ENCODE data around the gene ZNF296.

ZNF296 gene

GRCh38 chr19:45102481-45102880, 26.2 kb upstream of the ZNF296 start:
- DNase-seq, result no peak

DNA sequence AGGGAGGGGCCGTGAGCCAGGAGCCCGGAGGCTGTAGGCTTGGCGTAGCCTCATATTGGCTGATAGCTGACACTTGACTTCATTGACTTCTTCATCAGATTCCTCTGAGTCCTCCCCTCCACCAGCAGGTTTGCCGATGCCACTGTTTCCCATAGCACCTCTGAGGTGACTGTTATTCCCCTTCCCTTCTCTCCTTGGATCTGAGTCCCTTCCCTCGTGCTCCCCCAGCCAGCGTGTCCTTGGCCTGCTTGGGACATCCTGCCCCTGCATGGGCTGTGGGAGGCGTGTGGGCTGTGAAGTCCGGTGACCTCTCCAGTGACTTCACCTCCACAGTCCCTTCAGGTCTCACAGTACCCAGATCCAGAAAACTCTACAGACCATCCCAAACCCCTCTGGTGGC, 25.5 kb upstream of the ZNF296 start:
- no peak for DNase-seq

DNA sequence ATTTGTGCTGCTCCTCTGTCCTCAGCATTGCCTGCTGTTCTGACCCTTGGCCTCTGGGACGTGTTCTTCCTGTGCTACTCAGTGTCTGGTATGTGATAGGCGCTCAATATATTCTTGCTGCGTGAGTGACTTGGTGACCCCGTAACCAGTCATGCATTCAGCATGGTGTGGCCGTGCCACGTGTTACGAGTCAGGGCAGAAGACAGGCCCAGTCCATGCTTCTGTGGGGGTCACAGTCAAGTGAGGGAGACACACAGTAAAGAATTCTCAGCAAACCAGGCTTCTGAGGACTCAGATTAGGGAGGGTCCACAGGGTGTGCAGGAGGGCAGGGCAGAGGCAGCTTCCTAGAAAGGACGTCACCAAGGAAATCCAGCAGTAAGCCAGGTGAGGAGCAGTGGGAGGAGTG, 24.6 kb upstream of the ZNF296 start:
- DNase-seq, result no peak

DNA sequence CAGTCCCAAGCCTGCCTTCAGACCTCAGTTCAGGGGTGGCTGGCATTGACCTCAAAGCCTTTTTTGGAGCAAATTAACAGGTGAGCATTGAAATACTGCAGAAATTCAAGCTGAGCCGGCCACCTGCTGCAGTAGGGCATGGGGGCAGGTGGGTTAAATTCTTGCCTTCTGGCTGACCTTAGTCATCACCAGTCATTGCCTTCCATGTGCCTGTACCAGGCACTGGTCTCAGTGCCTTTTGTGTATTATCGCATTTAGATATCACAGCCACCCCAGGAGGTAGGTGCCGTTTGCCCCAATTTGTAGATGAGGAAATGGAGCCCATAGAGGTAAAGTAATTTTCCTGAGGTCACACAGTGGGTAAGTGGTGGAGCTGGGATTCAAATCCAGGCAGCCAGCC, 23.9 kb upstream of the ZNF296 start:
- no peak for DNase-seq

GRCh38 chr19:45099467-45100191, 23.4 kb upstream of the ZNF296 start:
- no peak for DNase-seq

DNA sequence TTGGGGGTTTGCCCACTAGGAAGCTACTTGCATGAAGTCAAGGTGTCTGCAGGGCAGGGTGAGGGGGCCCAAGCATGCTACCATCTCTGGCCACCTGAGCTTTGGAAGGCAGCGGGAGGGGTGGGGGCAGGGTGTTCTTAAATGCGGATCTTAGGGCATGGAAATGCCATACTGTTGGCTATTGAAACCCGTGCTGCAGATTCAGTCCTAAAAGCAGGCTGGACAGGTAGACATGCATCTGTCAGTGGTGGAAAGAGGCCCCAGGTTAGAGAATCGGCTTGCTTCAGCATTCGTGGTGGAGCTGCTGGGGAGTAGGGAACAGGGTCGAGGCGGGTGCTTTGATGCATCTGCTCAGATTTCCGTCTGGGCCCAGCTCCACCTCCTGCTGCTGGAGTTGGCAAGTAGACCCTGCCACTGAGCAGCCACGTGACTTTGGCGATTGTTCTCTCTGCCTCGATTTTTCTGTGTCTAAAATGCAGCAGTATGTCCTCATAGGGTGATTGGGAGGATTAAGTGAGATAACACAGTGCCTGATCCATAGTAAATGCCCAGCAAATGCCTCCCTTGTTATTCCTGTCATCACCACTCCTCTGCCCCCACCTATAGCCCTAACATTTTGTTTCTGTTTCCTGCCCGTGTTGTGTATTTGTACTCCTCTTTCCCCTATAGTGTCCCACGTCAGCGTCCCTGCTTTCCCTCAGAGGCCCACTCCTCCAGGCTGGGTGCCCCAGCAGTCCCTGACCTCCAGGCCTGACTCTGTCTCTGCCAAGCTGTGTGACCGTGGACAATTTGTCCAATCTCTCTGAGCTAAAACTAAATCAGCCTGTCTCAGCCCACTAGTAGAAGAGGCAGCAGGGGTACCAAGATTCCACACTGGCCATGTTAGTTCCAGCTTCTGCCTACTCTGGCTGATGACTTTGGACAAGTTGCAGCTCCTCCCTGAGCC, 22.5 kb upstream of the ZNF296 start:
- DNase-seq, result no peak

GRCh38 chr19:45097776-45098520, 21.7 kb upstream of the ZNF296 start:
- DNase-seq, result no peak

- DNase-seq, result no peak
Observed at GRCh38 chr19:45097450-45097775, 21.1 kb upstream of the ZNF296 start.

DNA sequence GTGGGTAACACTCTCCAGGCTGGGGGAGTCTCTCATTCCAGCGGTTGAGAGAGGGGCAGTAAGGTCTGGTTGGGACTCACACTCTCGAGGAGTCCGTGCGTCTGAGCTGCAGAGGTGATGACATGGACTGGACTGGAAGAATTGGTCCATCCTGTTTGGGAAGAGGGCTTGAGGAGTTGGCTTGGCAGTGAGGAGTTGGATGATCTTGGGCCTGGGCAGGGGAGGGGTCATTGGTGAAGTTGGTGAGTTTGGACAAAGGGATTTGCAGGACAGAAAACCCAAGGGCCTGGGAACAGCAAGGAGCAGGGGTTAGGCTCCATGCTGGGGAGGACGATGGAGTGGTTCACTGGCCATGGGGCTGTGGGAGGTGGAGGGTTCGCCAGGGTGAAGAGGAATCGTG, 20.4 kb upstream of the ZNF296 start:
- DNase-seq, result no peak

GRCh38 chr19:45095496-45096413, 19.5 kb upstream of the ZNF296 start:
- DNase-seq, result no peak

- no peak for DNase-seq
Observed at GRCh38 chr19:45094707-45095106, 18.4 kb upstream of the ZNF296 start.

DNA sequence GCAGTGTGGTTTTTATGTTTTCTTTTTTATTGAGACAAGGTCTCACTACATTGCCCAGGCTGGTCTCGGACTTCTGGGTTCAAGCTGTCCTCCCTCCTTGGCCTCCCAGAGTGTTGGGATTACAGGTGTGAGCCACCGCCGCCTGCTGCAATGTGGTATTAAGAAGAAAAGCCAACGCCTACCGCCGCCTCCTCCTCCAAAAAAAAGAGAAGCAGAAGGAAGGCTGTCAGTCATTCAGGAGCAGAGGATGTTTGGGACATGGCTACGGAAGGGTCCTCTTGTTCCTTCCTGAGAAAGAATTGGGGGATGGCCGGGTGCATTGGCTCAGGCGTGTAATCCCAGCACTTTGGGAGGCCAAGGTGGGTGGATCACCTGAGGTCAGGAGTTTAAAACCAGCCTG, 17.9 kb upstream of the ZNF296 start:
- no peak for DNase-seq

DNA sequence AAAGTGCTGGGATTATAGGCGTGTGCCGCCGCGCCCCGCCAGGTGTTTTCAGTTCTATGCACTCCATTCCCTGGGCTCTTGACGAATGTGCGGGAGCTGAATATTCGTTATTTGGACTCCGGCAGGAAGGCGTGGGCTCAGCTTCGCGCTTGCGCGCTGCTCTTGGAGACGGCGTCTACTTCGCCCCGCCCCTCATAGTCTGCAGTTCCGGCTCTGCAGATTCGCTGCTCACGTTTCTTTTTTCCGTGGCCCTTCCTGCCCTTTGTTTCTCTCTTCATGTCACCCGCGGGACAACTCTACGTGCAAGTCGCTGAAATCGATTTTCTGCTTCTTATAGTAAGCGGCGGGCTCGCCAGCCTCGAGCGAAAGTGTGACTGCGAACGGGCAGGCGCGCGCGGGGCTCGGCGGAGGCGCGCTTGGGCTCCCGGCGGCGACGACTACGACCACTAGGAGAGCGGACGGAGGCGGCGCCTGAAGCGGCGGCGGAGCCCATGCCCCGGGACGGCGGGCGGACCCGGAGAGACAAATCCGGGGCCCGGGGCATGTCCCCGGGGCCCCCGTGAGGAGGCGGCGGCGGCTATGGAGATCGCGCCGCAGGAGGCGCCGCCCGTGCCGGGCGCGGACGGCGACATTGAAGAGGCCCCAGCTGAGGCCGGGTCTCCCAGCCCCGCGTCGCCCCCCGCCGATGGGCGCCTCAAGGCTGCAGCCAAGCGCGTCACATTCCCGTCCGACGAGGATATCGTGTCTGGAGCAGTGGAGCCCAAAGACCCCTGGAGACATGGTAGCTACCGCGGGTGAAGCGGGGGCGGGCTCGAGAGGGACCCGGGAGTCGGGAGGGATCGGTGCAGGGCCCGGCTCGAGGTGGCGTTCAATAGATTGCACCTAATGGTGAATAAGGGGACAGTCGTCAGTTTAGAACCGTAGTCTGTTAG, 16.7 kb upstream of the ZNF296 start, which contains the start of gene PPP1R37:
Gene PPP1R37 (plus strand): TSS at position 433 of the 932 bp plus-strand sequence. CDS start 147 bp downstream, at position 580.
- peak; percentile 97 for DNase-seq

DNA sequence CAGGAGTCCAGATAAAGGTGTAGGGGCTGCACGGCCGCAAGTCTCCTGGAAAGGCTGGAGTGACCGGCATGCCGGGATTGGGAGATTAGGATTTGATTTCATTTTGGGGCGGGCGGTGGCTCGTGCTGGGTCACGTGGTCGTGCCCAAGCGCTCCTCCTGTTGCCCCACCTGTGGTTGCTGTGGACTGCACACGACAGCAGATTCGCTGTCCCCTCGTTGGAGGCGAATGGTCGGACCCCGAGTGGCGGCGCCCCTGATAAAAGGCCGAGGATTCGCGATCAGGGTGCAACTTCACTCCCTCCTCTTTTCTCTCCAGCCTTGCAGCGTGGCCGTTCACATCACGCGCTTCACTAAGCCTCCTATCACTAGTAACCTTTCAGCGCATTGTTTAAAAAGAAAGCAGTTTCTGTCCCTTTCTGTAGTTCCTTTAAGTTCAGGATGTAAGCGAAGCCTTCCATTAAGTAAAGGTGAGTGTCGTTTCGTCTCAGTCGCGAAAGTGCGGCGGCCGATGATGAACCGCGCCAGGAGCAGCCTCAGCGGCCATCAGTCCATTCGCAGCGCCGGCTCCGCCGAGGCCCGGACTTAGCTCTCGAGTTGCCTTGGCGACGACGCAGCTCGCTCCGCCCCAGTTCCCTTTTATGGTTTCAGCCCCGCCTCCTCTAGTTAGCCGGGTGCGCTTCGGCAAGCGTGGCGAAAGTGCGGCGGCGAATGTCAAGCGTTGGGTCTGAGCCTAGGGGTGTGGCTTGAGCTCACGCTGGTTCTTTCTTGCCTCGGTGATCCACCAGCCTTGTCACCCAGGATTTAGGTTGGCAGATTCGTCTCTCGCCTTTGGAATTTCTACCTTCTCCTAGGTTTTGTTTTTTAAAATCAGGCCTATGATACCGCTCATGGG, 15.0 kb upstream of the ZNF296 start:
- peak; percentile 97 for DNase-seq

DNA sequence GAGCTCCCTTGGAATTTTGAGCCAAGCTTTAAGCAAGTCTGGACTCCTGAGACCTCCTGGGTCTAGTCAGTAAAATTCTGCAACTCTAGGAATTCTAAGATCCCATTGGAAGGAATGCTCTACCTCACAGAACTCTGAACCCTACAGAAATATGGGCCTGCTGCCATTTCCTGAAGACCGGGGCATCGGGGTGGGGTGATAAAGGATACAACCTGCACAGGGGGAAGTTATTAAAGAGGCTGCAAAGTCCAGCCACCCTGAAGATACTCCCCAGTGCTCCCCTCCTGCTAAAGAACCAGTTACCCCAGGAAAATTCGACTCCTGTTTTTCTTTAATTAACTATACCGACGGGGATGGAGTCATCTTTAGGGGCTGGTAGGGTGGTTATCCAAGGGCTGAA, 14.3 kb upstream of the ZNF296 start:
- no peak for DNase-seq

- no peak for DNase-seq
Observed at GRCh38 chr19:45090034-45090433, 13.8 kb upstream of the ZNF296 start.

GRCh38 chr19:45087531-45087930, 11.3 kb upstream of the ZNF296 start:
- no peak for DNase-seq

- no peak for DNase-seq
Observed at GRCh38 chr19:45086480-45086879, 10.2 kb upstream of the ZNF296 start.

DNA sequence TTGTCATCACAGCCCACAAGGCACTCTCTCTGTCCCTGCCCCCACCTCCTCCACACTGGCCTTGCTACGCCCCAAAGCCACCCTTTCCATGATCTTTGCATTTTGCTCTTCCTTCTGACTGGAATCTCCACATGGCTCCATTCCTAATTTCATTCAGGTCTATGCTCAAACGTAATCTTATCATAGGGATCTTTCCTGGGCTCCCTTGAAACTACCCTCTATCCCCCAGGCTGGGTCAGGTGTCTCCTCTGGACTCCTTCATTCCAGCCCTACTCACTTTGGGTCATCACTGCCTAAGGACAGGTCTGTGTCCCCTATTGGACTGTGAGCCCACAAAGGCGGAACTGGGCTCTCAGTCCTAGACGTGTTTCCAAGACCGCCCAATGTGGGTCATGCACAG, 5.9 kb upstream of the ZNF296 start:
- DNase-seq, result no peak

GRCh38 chr19:45079911-45080370, 3.7 kb upstream of the ZNF296 start:
- no peak for DNase-seq

All from NCI-H510A (cell line).